Activated CD4-positive, alpha-beta T cell treated with anti-CD3 and anti-CD28 coated beads, Interleukin-2, amount 50 U/mL, for 24 hours (primary cell): ENCODE measurements around the gene DLG2.
"Not testable (repeated sequence)": the region's sequence is repeated elsewhere in the genome, so short reads cannot be mapped to it uniquely, and the experiment has no call there.

Source experiments
- DNase-seq, 2 donors: peaks; one replicate each; pipeline ENCODE4 v3.0.0-alpha.2; 2020; ENCODE audit warnings: low read depth in 1 of 2, low spot score in 1 of 2

Gene DLG2

DNA sequence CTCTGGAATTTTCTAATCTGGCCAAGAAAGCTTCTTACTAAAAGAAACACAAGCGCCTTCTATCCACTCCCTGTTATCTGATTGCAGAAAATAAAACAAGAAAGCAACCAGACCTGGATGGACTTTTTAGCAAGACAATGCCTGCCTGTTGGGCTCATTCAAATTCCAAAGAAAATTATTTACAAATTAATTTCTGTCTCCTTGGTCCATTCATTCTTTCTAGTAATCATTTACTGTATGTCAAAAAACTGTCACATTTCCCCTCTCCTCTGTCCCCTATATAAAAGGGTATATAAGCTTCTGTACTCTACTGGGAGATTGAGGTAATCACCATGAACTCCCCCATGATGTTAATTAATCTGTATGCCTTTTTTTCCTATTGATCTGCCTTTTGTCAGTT lies 279.9 kb downstream of the DLG2 start:
- no peak for DNase-seq

- DNase-seq: no peak
Observed at GRCh38 chr11:85346484-85346883, 280.7 kb downstream of the DLG2 start.

DNA sequence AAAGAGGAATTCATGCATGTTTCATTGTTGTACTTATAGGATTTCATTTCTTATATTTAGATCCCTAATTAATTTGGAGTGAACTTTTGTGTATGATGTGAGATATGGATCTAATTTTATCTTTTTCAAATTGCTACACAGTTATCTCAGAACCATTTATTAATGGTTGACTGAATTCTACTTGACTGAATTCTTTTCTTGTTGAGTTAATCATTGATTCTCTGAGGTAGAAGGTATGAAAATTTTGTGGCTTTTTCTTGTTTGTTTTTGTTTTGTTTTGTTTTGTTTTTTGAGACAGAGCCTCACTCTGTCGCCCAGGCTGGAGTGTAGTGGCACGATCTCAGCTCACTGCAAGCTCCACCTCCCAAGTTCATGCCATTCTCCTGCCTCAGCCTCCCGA lies 286.3 kb downstream of the DLG2 start:
- not testable (repeated sequence) for DNase-seq

DNA sequence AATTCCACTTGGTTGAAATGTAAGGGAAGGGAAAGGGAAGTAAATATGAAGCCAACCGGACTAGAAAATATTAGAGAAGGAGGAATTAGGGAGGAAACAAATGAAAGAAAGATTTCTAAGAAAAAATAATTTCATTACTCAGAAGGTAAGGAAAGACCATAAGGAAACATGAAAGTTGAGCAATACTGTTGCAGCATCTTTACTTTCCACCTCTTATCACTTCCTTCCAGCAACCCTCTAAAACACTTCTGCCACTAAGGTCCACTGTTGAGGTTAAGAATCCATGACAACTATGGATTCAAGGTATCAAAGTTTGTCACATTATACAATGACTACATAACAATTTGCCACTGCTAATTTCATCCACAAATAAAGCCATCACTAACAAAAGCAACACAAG lies 308.6 kb downstream of the DLG2 start:
- no peak for DNase-seq

DNA sequence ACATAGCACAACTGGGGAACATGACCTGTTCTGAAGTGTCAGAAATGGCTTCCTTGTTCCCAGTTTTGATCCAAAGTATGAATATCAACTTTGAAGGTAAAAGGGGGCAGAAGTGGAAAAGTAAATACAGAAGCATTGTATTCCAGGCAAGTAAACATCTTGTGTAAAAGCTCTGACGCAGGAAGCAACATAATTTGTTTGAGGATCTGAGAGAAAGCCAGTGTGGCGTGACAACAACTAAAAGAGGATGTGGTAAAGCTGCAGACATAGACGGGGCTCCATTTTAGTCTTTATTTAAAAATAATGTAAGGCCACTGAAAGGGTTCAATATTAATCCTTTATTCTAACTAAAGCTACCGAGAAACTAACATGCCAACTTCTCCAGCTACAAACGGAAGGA lies 310.2 kb downstream of the DLG2 start:
- DNase-seq: no peak

DNA sequence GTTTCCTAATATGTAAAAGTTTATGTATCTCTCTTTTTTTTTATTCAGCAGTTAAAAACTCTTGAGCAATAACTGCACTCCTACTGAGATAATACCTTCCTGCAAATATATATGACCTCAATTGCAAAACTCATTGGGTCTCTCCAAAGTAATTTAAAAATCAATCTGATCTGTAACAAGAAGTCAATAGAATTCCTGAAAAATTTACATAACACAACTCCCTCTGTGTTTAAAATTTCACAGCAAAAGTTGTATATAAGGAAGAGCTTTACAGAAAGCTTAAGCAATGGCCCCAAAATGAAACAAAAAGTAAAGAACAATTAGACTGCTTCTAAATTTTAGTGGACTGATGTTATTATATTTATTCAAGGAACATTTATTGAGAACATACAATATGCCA lies 313.4 kb downstream of the DLG2 start:
- no peak for DNase-seq

DNA sequence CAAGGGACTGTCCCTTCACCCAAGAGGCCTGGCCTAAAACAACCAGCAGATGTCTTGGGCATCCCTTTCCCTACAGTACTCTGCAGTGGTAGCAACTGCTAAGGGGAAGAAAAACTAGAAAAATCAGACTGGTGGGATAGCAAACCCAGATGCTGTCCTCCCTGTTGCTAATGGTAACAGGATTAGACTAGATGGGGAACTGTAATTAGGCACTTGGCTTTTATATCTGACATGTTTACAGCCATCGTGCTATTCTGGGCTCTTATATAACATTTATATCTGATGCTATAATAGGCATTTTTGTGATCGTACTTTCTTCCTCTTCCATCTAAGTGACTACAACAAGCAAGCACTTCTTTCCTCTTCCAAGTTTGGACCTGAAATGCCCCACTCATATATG lies 316.7 kb downstream of the DLG2 start:
- no peak for DNase-seq

- DNase-seq: no peak
Observed at GRCh38 chr11:85307366-85307765, 319.8 kb downstream of the DLG2 start.

GRCh38 chr11:85301895-85302678 lies 325.1 kb downstream of the DLG2 start:
- no peak for DNase-seq

DNA sequence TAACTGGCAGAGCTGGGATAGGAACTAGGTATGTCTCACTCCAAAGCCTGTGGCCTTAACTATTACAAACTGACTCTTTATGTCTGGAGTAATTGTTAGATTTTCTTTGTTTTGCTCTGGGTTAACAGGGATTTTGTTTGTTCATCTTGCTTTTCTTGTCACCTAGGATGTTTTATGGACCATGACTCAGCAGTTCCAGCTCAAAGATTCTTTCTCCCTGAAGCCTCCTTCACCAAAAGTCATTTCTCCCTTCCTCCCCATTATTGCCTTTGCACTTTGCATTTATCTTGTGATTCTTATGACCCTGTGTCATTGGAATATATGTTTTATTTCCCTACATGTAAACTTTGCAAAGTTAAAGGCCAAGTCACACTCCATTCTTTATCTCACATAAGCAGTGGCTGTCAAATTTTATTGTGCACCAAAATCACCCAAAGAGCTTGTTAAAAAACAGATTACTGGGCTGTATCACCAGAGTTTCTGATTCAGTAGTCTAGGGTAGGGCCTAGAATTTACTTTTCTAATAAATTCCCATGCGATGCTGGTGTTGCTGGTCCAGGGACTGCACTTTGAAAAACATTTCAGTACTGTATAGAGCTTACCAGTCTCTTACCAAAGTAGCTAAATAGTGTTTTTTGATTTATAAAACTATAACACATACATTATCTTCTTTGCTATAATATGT lies 327.7 kb downstream of the DLG2 start:
- DNase-seq: no peak

DNA sequence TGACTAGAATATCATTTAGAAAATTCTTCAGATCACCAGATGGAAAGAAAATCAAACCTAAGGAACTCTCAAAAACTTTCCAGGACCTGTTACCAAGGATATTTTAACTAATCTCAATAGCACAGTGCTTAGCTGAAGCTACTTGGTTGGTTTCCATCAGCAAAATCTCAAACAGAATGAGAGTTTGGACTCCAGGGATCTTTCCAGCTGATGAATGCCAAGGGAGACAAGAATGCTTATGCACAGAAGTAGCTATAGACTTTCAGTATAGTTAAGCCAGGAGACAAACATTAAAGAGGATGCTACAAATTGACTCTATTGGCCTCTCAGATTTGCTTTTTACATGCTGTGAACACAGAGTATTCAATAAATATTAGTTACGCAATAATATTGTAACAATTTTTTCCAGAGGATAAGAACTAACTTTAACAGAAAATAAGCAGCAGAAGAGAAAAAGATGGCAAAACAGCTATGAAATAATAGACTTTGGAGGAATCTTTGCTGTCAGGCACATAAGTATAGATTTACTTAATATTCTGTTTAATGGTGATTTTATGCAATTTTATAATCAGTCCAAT lies 331.4 kb downstream of the DLG2 start:
- DNase-seq: no peak

GRCh38 chr11:85281550-85281949 lies 345.6 kb downstream of the DLG2 start:
- DNase-seq: no peak

DNA sequence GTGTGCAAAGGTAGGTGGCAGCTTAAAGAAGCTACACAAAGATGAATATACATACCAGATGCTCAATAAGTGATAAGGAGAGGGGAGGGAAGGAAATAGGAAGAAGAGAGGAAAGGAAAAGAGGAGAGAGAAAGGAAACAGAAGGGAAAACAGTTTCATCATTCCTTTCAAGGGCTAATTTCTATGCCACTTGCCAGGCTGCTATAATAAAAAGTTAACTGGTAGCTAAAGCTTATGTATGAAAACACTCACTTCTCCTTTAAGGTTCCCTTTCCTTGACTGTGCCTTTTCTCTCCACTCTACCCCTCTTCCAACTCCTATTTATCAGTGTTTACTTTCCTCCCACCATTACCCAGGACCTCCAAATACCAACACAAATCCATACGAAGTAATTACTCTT lies 347.9 kb downstream of the DLG2 start:
- DNase-seq: no peak

DNA sequence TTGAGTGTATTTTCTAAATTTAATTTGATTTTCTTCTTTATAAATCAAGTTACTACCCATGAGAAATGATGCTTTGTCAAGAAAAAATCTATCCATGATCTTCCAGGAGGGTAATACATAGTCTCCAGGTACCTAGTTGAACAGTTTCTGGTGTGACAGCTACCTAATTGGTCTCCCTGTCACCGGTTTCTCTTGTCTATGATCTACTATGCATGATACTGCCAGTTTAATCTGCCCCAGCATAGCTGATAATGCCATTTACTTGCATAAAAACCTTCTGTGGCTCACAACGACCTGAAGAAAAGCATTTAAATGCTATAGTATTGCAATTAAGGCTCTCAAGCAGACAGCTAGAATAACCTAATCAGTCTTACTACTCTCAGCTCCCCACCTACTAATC lies 349.5 kb downstream of the DLG2 start:
- DNase-seq: no peak

DNA sequence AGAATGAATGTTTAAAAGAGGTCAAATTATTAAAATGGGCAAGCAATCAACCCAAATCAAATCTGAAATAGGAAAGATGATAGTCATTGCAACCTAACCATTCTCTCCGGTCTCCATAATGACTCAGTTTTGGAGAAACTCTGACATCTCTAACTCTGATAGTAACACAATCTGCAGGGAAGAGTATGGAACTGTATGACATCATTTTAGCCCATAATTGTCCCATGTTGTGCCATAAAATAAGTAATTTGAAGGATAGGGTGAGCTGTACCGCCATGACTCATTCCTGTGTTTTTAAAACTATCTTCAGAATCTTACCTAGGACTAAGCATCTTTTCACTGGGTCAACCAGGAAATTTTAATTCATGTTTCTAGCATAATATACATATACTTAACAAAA lies 350.8 kb downstream of the DLG2 start:
- DNase-seq: no peak

DNA sequence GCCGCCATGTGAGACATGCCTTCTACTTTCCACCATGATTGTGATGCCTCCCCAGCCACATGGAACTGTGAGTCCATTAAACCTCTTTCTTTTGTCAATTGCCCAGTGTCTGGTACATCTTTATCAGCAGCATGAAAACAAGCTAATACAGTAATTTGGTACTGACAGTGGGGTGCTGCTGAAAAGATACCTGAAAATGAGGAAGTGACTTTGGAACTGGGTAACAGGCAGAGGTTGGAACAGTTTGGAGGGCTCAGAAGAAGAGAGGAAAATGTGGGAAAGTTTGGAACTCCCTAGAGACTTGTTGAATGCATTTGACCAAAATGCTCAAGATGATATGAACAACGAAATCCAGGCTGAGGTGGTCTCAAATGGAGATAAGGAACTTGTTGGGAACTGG lies 356.8 kb downstream of the DLG2 start:
- not testable (repeated sequence) for DNase-seq

GRCh38 chr11:85269109-85269508 lies 358.0 kb downstream of the DLG2 start:
- no peak for DNase-seq

GRCh38 chr11:85266646-85267045 lies 360.5 kb downstream of the DLG2 start:
- no peak for DNase-seq

DNA sequence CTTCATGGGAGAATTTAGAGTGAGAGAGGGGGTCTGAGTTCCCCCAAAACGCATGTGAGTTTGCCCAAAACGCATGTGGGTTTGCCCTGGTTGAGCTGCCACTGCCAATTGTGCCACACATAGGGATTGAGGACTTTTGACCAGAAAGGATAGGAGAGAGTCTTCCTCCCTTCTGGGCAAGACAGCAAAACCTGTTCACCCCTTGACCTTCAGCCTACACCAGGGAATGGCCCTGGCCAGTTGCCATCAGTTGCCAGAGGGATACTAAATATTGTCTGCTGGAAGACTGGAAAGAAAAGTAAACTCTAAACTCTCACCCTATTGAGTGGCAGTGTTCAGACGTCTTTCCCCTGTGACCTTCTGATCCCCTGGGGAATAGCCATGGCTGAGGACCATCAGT lies 363.8 kb downstream of the DLG2 start:
- no peak for DNase-seq

GRCh38 chr11:85257837-85258236 lies 369.3 kb downstream of the DLG2 start:
- DNase-seq: no peak

- DNase-seq: no peak
Observed at GRCh38 chr11:85256433-85256832, 370.7 kb downstream of the DLG2 start.

GRCh38 chr11:85249482-85249881 lies 377.7 kb downstream of the DLG2 start:
- DNase-seq: no peak

DNA sequence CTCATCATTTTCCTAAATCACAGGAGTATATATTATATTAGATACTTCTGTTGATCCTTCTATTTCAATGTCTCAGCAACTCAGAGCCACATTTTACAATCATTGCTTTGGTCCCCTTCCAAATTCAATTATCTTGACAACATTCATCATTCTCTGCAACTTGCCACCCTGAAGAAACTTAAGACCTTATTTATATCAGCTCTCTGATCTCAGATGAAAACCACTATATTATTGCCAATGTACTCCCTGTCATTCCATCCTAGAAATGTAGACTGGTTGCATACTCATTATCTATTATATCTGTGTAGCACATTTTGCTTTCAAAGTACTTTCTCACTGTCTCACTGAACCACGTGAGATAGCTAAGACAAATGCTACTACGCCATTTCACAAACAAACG lies 379.3 kb downstream of the DLG2 start:
- DNase-seq: no peak
